ENCODE data around the gene MAGEB18. TPM values are rescaled to one million over a fixed set of nuclear protein-coding genes. Genes with fewer than 3 reads are reported as not detected.

Gene MAGEB18
- not detected in 2 replicates for total RNA-seq

GRCh38 chrX:26138274-26138673 lies at the start of gene MAGEB18:
Gene MAGEB18, plus strand, starts transcription at chrX:26138343. Its CDS starts 643 bp downstream, at chrX:26138986.

GRCh38 chrX:26160301-26160700 lies 22.2 kb downstream of the MAGEB18 start, which contains the start of gene MAGEB6B:
Gene MAGEB6B, plus strand, starts transcription at chrX:26160601. Its CDS starts 0 bp downstream, at chrX:26160601.

Other genes starting within 250 kb of the MAGEB18 start
- not detected in 2 replicates for gene MAGEB6B, start 22.3 kb downstream of the MAGEB18 start, total RNA-seq
- gene MAGEB6, start 54.1 kb downstream of the MAGEB18 start, total RNA-seq = not detected in 2 replicates
- gene MAGEB5, start 77.8 kb downstream of the MAGEB18 start, total RNA-seq = not detected in 2 replicates